Bronchial epithelial cell (primary cell): ENCODE measurements around the gene HERC2. TPM values are rescaled to one million over a fixed set of nuclear protein-coding genes. Genes with fewer than 3 reads are reported as not detected.
"Not testable (repeated sequence)": the region's sequence is repeated elsewhere in the genome, so short reads cannot be mapped to it uniquely, and the experiment has no call there.

ENCODE experiments used
- DNase-seq: peaks from one replicate; pipeline ENCODE4 v3.0.0-alpha.2; 2010; ENCODE audit warnings: low read depth
- FAIRE-seq: peaks from 2 replicates; lab custom pipeline; 2011; peaks lifted over from hg19 to GRCh38; lab: Jason Lieb, UNC
- H3K27me3 ChIP-seq: 2 replicates; pipeline ENCODE4 v1.5.1; 2011; ENCODE audit warnings: low read length; ENCODE audit not compliant: control insufficient read depth, insufficient read depth
- H3K36me3 ChIP-seq: 2 replicates; pipeline ENCODE4 v1.5.1; 2011; ENCODE audit warnings: low read length; ENCODE audit not compliant: control insufficient read depth, insufficient read depth
- H3K4me3 ChIP-seq: 2 replicates; pipeline ENCODE4 v1.5.1; 2011; ENCODE audit warnings: mild to moderate bottlenecking, low read depth, low read length, control low read depth
- total RNA-seq: library from RNA; depleted of rRNA; stranded (reverse); fragments of >200 nt; gene quantifications from 2 replicates; pipeline ENCODE4 v1.2.1, GENCODE V29; 2014
- TF ChIP-seq, protein P1 (sequence below): IDR thresholded peaks from 2 replicates; pipeline ENCODE4 v1.5.1; 2011; ENCODE audit warnings: mild to moderate bottlenecking, moderate library complexity, low read length, control low read depth, inconsistent platforms; ENCODE audit not compliant: insufficient read depth, severe bottlenecking

HERC2 gene
- total RNA-seq, 1 donor from 2014 or later, result 22.6 TPM

DNA sequence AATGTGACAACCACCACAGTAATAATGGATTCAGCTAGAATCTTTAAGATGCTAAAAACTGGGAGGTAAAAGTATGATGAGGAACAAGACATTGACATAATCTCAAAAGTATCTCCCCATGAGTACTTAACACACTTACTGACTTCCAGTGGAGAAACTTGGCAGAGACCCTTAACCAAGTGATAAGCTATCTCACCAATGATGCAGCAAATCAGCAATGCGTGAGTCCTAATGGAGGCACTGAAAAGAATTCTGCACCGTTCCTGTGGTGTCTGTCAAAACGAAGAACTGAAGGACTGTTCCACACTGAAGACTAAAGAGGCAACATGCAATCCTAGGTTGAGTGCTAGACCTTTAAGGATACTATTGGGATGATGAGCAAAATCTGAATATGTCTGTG is 154.9 kb downstream of the HERC2 start:
- peaks cover 9% of the 10 kb centered on the region for H3K36me3 ChIP-seq
- DNase-seq, result no peak
- TF ChIP-seq, protein P1, sequence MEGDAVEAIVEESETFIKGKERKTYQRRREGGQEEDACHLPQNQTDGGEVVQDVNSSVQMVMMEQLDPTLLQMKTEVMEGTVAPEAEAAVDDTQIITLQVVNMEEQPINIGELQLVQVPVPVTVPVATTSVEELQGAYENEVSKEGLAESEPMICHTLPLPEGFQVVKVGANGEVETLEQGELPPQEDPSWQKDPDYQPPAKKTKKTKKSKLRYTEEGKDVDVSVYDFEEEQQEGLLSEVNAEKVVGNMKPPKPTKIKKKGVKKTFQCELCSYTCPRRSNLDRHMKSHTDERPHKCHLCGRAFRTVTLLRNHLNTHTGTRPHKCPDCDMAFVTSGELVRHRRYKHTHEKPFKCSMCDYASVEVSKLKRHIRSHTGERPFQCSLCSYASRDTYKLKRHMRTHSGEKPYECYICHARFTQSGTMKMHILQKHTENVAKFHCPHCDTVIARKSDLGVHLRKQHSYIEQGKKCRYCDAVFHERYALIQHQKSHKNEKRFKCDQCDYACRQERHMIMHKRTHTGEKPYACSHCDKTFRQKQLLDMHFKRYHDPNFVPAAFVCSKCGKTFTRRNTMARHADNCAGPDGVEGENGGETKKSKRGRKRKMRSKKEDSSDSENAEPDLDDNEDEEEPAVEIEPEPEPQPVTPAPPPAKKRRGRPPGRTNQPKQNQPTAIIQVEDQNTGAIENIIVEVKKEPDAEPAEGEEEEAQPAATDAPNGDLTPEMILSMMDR, result no peak
- no peak for FAIRE-seq
- H3K27me3 ChIP-seq, result no peaks in the 10 kb centered on the region
- H3K4me3 ChIP-seq, result no peak overlapping the region

DNA sequence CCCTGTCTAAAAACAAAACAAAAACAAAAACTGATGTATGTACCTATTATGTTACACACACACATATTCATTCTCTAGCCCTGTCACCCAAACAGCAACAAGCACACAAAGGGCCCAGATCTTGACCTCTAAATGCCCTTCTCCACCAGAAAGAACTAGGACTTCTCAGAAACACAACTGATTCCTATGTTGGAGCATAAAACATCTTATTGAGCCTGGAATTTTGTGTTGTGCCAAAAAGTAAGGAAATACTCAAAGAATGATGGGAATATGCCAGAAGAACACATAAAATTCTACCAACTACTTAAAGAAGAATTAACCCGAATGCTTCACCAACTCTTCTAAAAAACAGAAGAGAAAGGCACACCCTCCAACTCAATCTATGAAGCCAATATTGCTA is 156.2 kb downstream of the HERC2 start:
- Histone ChIP-seq H3K36me3 (peaks cover 10% of the 10 kb centered on the region), H3K4me3 (no peak overlapping the region), H3K27me3 (no peaks in the 10 kb centered on the region)
- TF ChIP-seq, protein P1, result no peak
- DNase-seq (no peak), FAIRE-seq (no peak)

DNA sequence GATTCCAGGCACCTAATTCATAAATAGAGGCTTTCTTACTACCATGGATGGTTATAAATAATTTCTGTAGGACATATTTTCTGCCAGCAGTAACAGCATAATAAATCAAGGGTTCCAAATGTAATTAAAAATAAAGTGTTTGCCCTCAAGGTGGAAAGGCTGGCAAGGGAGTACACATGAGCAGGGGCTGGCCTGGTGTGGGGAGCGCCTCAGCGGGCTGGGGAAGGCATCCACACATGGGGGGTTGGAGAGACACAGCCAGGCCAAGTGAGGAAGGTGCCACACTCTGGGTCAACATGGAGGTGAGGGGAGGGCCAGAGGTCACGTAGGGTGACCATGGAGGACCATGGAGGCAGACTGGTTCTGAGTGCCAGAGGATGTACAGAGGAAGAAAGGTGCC is 157.1 kb downstream of the HERC2 start:
- no peak overlapping the region for H3K4me3 ChIP-seq
- TF ChIP-seq, protein P1, result no peak
- no peak for FAIRE-seq
- DNase-seq, result no peak
- peaks cover 10% of the 10 kb centered on the region for H3K36me3 ChIP-seq
- H3K27me3 ChIP-seq, result no peaks in the 10 kb centered on the region

DNA sequence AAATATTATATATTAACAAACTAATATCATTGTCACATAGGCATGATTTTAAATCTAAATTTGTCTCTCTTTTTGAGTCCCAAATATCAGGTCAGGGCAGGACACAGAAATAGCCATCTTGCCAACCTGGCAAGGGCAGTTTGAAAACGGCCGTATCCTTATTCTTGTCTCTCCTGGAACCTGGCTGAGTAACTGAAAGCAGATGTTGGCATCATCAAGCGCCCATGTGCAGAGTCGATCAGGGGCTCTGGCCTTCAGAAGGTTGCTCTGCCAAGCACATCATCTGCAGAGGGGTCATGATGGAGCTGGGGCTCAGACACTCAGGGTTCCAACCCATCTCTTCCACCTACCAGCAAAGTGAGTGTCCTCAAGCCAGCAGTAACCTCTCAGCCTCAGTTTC is 167.7 kb downstream of the HERC2 start:
- no peak for FAIRE-seq
- no peaks in the 10 kb centered on the region for H3K27me3 ChIP-seq
- TF ChIP-seq, protein P1, result no peak
- DNase-seq, result no peak
- H3K36me3 ChIP-seq, result no peaks in the 10 kb centered on the region
- no peak overlapping the region for H3K4me3 ChIP-seq

DNA sequence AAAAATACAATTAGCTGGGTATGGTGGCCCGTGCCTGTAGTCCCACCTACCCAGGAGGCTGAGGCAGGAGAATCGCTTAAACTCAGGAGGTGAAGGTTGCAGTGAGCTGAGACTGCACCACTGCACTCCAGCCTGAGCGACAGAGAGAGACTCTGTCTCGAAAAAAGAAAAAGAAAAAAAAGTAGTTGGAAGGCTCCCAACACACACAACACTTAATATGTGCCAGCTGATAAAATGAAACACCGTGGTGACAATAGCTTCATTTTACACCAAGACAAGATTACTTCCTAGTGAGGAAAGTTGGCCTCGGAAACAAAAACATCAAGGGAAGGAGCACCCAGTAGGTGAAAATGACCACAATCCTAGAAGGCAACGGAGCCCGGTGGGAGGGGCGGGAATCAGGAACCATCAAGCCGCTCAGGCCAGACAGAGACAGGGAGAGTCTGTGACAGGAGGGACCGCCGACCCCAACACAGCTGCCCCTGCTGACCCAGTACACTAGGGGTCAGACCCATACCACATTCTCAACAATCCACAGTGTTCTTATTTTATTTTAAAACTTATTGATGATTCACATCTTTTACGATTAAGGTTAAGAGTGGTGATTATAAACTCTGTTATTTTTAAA is 168.4 kb downstream of the HERC2 start:
- FAIRE-seq, result peak; percentile 32
- TF ChIP-seq, protein P1, result no peak

DNA sequence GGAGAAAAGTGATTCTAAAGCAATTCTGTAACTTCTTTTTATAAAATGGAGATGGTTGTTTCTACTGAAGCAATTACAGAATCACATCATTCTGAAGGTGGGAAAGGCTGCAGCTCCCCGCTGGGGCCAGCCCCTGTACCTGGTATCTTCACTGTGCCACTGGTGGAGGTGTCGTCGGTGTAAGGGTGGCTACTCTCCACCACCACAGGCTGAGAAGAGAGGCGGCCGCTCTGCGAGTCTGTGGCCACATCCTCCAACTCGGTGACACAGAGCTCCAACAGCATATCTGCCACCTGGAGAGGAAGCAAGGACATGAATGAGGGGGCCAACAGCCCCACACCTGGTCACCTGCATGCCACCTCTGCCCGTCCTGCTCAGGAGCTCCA is 169.4 kb downstream of the HERC2 start:
- not testable (repeated sequence) for FAIRE-seq

More for the DNA sequence above, 168.4 kb downstream of the HERC2 start:
- no peak for DNase-seq
- H3K4me3 ChIP-seq, result no peak overlapping the region
- no peaks in the 10 kb centered on the region for H3K36me3 ChIP-seq
- no peaks in the 10 kb centered on the region for H3K27me3 ChIP-seq

DNA sequence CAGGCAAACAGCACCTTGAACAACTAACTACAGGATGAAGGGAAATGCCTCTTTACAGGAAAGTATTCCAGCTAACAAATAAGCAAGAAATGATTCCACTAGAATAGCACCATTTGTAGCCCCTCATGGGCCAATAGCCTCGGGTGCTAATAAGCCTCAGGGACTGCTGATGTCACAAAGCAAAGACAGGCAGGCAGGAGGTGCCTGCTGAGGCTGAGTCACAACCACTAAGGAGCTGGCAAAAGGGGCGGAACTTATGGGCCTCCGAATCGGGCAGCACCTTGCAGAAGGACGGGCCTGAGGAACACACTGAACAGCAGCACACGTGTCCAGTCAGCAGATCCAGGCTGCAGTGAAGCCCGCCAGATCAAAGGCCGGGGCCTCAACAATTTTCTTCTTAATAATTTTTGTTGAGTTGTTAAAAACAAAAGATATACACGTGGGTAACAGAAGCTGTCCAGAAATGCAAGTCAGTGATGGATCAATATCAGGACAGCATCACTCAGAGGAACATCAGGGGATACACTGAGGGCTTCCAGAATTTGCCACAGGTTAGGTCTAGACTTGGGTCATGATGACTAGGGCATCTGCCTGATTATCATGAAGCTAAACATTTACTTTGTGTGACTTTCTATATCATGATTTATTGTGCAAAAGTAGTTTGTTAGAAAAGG is 170.0 kb downstream of the HERC2 start:
- DNase-seq, H3K27me3 ChIP-seq, H3K36me3 ChIP-seq, H3K4me3 ChIP-seq: not testable (repeated sequence)
- peak; percentile 60 for FAIRE-seq

More for the DNA sequence above, 169.4 kb downstream of the HERC2 start:
- DNase-seq, H3K4me3 ChIP-seq, H3K27me3 ChIP-seq, H3K36me3 ChIP-seq: not testable (repeated sequence)
